IPS DF 6.9 (cell line): ENCODE results near the gene NDE1.
"Not testable (repeated sequence)": the region's sequence is repeated elsewhere in the genome, so short reads cannot be mapped to it uniquely, and the experiment has no call there.

ENCODE experiments used
- DNase-seq: peaks from one replicate; pipeline ENCODE4 v3.0.0-alpha.2; 2013; ENCODE audit warnings: low read depth, low spot score
- H3K27ac ChIP-seq: one replicate; pipeline ENCODE4 v1.5.1; 2013; ENCODE audit warnings: low read length, control low read depth
- H3K27me3 ChIP-seq: 2 replicates; pipeline ENCODE4 v1.6.1; 2013; ENCODE audit warnings: mild to moderate bottlenecking, low read length; ENCODE audit not compliant: control insufficient read depth, insufficient read depth
- H3K36me3 ChIP-seq: 2 replicates; pipeline ENCODE4 v1.6.1; 2013; ENCODE audit warnings: low read length; ENCODE audit not compliant: control insufficient read depth, insufficient read depth
- H3K4me1 ChIP-seq: 2 replicates; pipeline ENCODE4 v1.6.1; 2013; ENCODE audit warnings: low read length; ENCODE audit not compliant: control insufficient read depth, insufficient read depth
- H3K4me3 ChIP-seq: 2 replicates; pipeline ENCODE4 v1.5.1; 2013; ENCODE audit warnings: mild to moderate bottlenecking, low read length
- H3K9me3 ChIP-seq: 2 replicates; pipeline ENCODE4 v1.6.1; 2013; ENCODE audit warnings: low read length, inconsistent platforms; ENCODE audit not compliant: control insufficient read depth, insufficient read depth
- WGBS: extraction: QIAGEN DNeasy Blood & Tissue Kit; methylation state at CpG from one replicate; pipeline ENCODE4 v1.1.7; 2013; ENCODE audit warnings: mixed read lengths, missing lambda C conversion rate; ENCODE audit not compliant: insufficient read length, insufficient coverage; 5-methylcytosine and 5-hydroxymethylcytosine counted together

NDE1 gene

GRCh38 chr16:15674571-15674970 lies 24.5 kb downstream of the NDE1 start:
- Histone ChIP-seq H3K36me3 (peaks cover 15% of the 10 kb centered on the region), H3K27ac (no peak overlapping the region), H3K27me3 (no peaks in the 10 kb centered on the region), H3K9me3 (no peaks in the 10 kb centered on the region), H3K4me1 (no peaks in the 10 kb centered on the region), H3K4me3 (no peak overlapping the region)
- WGBS, result no CpG with 5 or more reads among the region's 7 CpGs
- no peak for DNase-seq

DNA sequence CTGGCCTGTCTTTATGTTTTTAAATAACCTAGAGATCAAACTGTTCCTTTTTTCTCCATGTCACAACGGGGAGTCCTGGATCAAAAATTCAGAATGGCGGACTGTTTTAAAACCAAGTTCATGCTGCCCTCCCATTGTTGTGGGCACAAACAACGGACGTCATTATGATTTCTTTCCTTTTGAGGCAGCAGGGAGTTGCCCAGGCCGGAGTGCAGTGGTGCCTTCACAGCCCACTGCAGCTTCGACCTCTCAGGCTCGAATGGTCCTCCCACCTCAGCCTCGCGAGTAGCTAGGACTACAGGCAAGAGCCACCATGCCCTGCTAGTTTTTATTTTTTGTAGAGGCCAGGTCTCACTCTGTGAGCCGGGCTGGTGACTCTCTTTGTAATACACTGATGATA lies 26.5 kb downstream of the NDE1 start:
- peaks cover 10% of the 10 kb centered on the region for H3K36me3 ChIP-seq
- DNase-seq, result no peak
- H3K4me1 ChIP-seq, result no peaks in the 10 kb centered on the region
- no peak overlapping the region for H3K27ac ChIP-seq
- H3K27me3 ChIP-seq, result no peaks in the 10 kb centered on the region
- H3K4me3 ChIP-seq, result no peak overlapping the region
- H3K9me3 ChIP-seq, result no peaks in the 10 kb centered on the region
- WGBS, result no CpG with 5 or more reads among the region's 10 CpGs

DNA sequence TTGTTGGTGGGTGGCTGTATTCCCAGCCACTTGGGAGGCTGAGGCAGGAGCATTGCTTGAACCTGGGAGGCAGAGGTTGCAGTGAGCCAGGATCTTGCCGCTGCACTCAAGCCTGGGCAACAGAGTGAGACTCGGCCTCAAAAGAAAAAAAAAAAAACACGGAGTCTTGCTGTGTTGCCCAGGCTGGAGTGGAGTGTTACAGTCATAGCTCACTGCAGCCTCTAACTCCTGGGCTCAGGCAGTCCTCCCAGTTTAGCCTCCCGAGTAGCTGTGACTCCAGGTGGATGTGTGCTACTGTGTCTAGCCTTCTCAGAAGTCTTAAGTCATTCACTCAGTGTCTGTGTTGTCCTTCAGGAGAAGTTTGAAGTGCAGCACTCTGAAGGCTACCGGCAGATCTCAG lies 27.4 kb downstream of the NDE1 start:
- no CpG with 5 or more reads among the region's 5 CpGs for WGBS
- H3K36me3 ChIP-seq, result peaks cover 10% of the 10 kb centered on the region

GRCh38 chr16:15682105-15682570 lies 32.1 kb downstream of the NDE1 start:
- no CpG with 5 or more reads among the region's 7 CpGs for WGBS
- peaks cover 6% of the 10 kb centered on the region for H3K36me3 ChIP-seq
- no peaks in the 10 kb centered on the region for H3K27me3 ChIP-seq
- H3K4me1 ChIP-seq, result no peaks in the 10 kb centered on the region
- no peak overlapping the region for H3K27ac ChIP-seq
- no peaks in the 10 kb centered on the region for H3K9me3 ChIP-seq
- DNase-seq, result peak; percentile 25
- H3K4me3 ChIP-seq, result no peak overlapping the region

More for the DNA sequence above, 27.4 kb downstream of the NDE1 start:
- Histone ChIP-seq H3K4me1 (no peaks in the 10 kb centered on the region), H3K9me3 (no peaks in the 10 kb centered on the region), H3K27ac (no peak overlapping the region), H3K27me3 (no peaks in the 10 kb centered on the region), H3K4me3 (no peak overlapping the region)
- DNase-seq, result no peak

DNA sequence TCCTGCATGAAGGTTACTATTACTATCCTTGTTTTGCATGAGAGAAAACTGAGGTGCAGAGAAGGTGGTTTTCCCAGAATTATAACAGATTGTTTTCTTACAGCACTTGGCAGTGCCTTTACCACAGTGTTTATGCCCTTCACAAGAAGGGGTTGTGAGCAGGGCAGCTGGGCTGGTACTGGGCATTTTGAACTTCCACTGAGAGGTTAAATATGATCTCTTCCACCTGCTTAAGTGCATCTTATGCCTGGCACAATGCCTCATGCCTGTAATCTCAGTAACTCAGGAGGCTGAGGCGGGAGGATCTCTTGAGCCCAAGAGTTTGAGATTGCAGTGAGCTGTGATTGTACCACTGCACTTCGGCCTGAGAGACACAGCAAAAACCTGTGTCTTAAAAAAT lies 36.2 kb downstream of the NDE1 start:
- no peak for DNase-seq
- no peaks in the 10 kb centered on the region for H3K4me1 ChIP-seq
- no CpG with 5 or more reads among the region's 2 CpGs for WGBS
- H3K27me3 ChIP-seq, result no peaks in the 10 kb centered on the region
- H3K4me3 ChIP-seq, result no peak overlapping the region
- H3K27ac ChIP-seq, result no peak overlapping the region
- H3K9me3 ChIP-seq, result no peaks in the 10 kb centered on the region
- peaks cover 7% of the 10 kb centered on the region; the same call in 1 of the 2 replicates for H3K36me3 ChIP-seq

DNA sequence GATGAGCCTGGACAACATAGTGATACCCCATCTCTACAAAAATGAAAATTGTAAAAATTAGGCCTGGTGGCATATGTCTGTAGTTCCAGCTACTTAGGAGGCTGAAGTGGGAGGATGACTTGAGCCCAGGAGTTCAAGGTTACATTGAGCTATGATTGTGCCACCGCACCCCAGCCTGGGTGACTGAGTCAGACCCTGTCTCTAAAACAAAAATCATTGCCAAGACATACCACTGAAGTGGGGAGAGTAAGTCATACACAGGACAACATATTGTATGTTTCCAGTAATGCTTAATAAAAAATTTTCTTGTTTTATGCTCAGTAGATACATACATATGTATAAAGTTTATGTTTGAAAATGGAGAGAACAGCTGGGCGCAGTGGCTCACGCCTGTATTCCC lies 39.2 kb downstream of the NDE1 start:
- no peaks in the 10 kb centered on the region for H3K27me3 ChIP-seq
- DNase-seq, result no peak
- peaks cover 7% of the 10 kb centered on the region; the same call in 1 of the 2 replicates for H3K36me3 ChIP-seq
- no CpG with 5 or more reads among the region's 3 CpGs for WGBS
- H3K4me3 ChIP-seq, result no peak overlapping the region
- H3K9me3 ChIP-seq, result no peaks in the 10 kb centered on the region
- no peak overlapping the region for H3K27ac ChIP-seq
- no peaks in the 10 kb centered on the region for H3K4me1 ChIP-seq

DNA sequence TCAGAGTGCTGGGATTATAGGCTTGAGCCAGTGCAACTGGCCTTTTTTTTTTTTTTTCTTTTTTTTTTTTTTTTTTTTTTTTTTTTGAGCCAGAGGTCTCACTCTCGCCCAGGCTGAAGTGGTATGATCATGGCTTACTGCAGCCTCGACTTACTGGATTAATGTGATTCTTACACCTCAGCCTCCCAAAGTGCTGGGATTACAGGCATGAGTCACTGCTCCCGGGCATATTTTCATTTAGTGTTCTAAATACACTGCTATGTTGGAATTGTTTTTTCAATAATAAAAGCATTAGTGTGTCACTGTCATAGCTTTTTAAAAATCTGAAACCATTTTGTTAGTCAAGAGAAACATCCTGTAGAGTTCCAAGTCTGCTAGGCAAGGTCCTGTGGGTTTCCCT lies 40.3 kb downstream of the NDE1 start:
- Histone ChIP-seq H3K4me3 (no peak overlapping the region), H3K36me3 (peaks cover 7% of the 10 kb centered on the region; the same call in 1 of the 2 replicates), H3K9me3 (no peaks in the 10 kb centered on the region), H3K27ac (no peak overlapping the region), H3K4me1 (no peaks in the 10 kb centered on the region), H3K27me3 (no peaks in the 10 kb centered on the region)
- no CpG with 5 or more reads among the region's 3 CpGs for WGBS
- no peak for DNase-seq

- Histone ChIP-seq H3K27me3 (no peaks in the 10 kb centered on the region), H3K4me3 (no peak overlapping the region), H3K9me3 (no peaks in the 10 kb centered on the region), H3K36me3 (peaks cover 7% of the 10 kb centered on the region; the same call in 1 of the 2 replicates), H3K27ac (no peak overlapping the region), H3K4me1 (no peaks in the 10 kb centered on the region)
- no CpG with 5 or more reads among the region's 10 CpGs for WGBS
- no peak for DNase-seq
Measured at GRCh38 chr16:15691046-15691445, 41.0 kb downstream of the NDE1 start.

GRCh38 chr16:15692508-15692907 lies 42.5 kb downstream of the NDE1 start:
- not testable (repeated sequence) for H3K36me3 ChIP-seq
- WGBS, result no CpG with 5 or more reads among the region's 1 CpG

DNA sequence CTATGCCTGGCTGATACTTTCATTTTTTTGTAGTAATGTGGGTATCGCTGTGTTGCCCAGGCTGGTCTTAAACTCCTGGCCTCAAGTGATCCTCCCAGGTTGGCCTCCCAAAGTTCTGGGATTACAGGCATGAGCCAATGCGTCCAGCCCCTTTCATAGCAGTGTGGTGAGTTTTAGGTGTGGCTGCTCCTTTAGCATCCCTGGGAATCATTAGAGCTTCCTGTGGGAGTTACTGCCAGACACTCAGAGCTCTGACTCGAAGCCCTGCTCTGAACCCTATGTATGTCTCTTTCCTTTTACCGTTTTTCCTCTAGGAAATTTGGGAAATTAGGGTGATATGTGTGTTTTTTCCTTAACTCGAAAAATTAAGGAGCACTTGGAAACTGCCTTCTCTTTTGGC lies 44.5 kb downstream of the NDE1 start:
- Histone ChIP-seq H3K9me3 (no peaks in the 10 kb centered on the region), H3K27ac (no peak overlapping the region), H3K27me3 (no peaks in the 10 kb centered on the region), H3K36me3 (peaks cover 9% of the 10 kb centered on the region; the same call in 1 of the 2 replicates), H3K4me1 (no peaks in the 10 kb centered on the region), H3K4me3 (no peak overlapping the region)
- no CpG with 5 or more reads among the region's 5 CpGs for WGBS
- DNase-seq, result no peak

More at GRCh38 chr16:15692508-15692907, 42.5 kb downstream of the NDE1 start:
- H3K4me1 ChIP-seq, H3K9me3 ChIP-seq, H3K27me3 ChIP-seq, H3K4me3 ChIP-seq, DNase-seq, H3K27ac ChIP-seq: not testable (repeated sequence)

DNA sequence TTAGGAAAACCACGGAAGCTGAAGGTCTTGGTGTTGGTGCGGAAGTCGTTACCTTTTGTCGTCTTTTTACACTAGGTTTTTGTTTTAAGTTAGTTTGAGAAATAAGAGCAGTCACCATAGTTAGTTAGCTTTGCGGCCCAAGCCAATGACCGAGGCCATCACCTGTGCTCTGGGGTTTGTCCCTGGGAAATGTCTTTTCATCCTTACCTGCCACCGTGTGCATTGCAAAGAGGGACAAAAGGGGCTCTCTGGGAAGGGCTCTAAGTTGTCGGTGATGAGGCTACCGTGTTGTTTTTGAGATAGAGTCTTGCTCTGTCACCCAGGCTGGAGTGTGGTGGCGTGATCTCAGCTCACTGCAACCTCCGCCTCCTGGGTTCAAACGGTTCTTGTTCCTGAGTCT lies 49.8 kb downstream of the NDE1 start:
- no peaks in the 10 kb centered on the region for H3K4me1 ChIP-seq
- DNase-seq, result no peak
- H3K4me3 ChIP-seq, result no peak overlapping the region
- H3K36me3 ChIP-seq, result peaks cover 9% of the 10 kb centered on the region; the same call in 1 of the 2 replicates
- no peaks in the 10 kb centered on the region for H3K27me3 ChIP-seq
- H3K9me3 ChIP-seq, result no peaks in the 10 kb centered on the region
- no peak overlapping the region for H3K27ac ChIP-seq
- WGBS, result no CpG with 5 or more reads among the region's 12 CpGs
